Dermis microvascular lymphatic vessel endothelial cell (primary cell): Measurements from ENCODE around the gene NELL1. TPM values are rescaled to one million over a fixed set of nuclear protein-coding genes. Genes with fewer than 3 reads are reported as not detected.
"Not testable (repeated sequence)": the region's sequence is repeated elsewhere in the genome, so short reads cannot be mapped to it uniquely, and the experiment has no call there.

Experiments
- DNase-seq, 2 donors: peaks; one replicate each; pipeline versions ENCODE4 v3.0.0 to v3.0.0-alpha.2; 2010; ENCODE audit warnings: low read depth in 2 of 2
- total RNA-seq: library from RNA; depleted of rRNA; stranded (reverse); fragments of >200 nt; gene quantifications from 2 replicates; pipeline ENCODE4 v1.2.1, GENCODE V29; 2014

NELL1 gene
- total RNA-seq, 1 donor from 2014 or later, result not detected

- no peak for DNase-seq
These were observed 93.6 kb downstream of the NELL1 start for GRCh38 chr11:20762980-20763379.

- DNase-seq, result no peak
These were observed 101.1 kb downstream of the NELL1 start for GRCh38 chr11:20770414-20770946.

- DNase-seq, result no peak
These were observed 101.6 kb downstream of the NELL1 start for GRCh38 chr11:20771026-20771425.

GRCh38 chr11:20771681-20772080, 102.3 kb downstream of the NELL1 start:
- no peak for DNase-seq

GRCh38 chr11:20775331-20775730, 105.9 kb downstream of the NELL1 start:
- DNase-seq, result no peak

- DNase-seq, result no peak
These were observed 113.4 kb downstream of the NELL1 start for GRCh38 chr11:20782775-20783174.

GRCh38 chr11:20783220-20783619, 113.8 kb downstream of the NELL1 start:
- DNase-seq, result no peak

- DNase-seq, result no peak
These were observed 121.2 kb downstream of the NELL1 start for GRCh38 chr11:20790622-20791021.

GRCh38 chr11:20795005-20795404, 125.6 kb downstream of the NELL1 start:
- no peak for DNase-seq

GRCh38 chr11:20808328-20808727, 138.9 kb downstream of the NELL1 start:
- DNase-seq, result no peak

GRCh38 chr11:20821046-20821445, 151.7 kb downstream of the NELL1 start:
- no peak for DNase-seq

GRCh38 chr11:20821470-20821869, 152.1 kb downstream of the NELL1 start:
- no peak for DNase-seq

GRCh38 chr11:20824773-20825172, 155.4 kb downstream of the NELL1 start:
- DNase-seq, result no peak

- no peak for DNase-seq
These were observed 166.2 kb downstream of the NELL1 start for GRCh38 chr11:20835561-20835960.

- no peak for DNase-seq
These were observed 169.8 kb downstream of the NELL1 start for GRCh38 chr11:20839231-20839630.

- DNase-seq, result no peak
These were observed 171.0 kb downstream of the NELL1 start for GRCh38 chr11:20840341-20840740.

- DNase-seq, result no peak
These were observed 174.8 kb downstream of the NELL1 start for GRCh38 chr11:20844216-20844615.

- no peak for DNase-seq
These were observed 175.2 kb downstream of the NELL1 start for GRCh38 chr11:20844630-20845029.

- no peak for DNase-seq
These were observed 185.0 kb downstream of the NELL1 start for GRCh38 chr11:20854215-20854955.

GRCh38 chr11:20861322-20861721, 191.9 kb downstream of the NELL1 start:
- no peak for DNase-seq

- DNase-seq, result not testable (repeated sequence)
These were observed 192.9 kb downstream of the NELL1 start for GRCh38 chr11:20862263-20862662.

- DNase-seq, result no peak
These were observed 195.2 kb downstream of the NELL1 start for GRCh38 chr11:20864628-20865027.

- DNase-seq, result no peak
These were observed 195.8 kb downstream of the NELL1 start for GRCh38 chr11:20865161-20865560.
